ENCODE data around the gene XIRP1.

XIRP1 gene

GRCh38 chr3:39165518-39165917, 26.9 kb downstream of the XIRP1 start:
- no peak for TF ChIP-seq CTCF (conservative IDR thresholded peaks at IDR 0.05; ENCODE audit: low read length)
- DNase-seq (ENCODE audit: low read depth) = no peak
- H3K4me3 ChIP-seq (ENCODE audit: low read length) = no peak overlapping the region

- H3K4me3 ChIP-seq (ENCODE audit: low read length) = no peak overlapping the region
- no peak for TF ChIP-seq CTCF (conservative IDR thresholded peaks at IDR 0.05; ENCODE audit: low read length)
- DNase-seq (ENCODE audit: low read depth) = no peak
Measured at GRCh38 chr3:39164414-39164813, 28.0 kb downstream of the XIRP1 start.

GRCh38 chr3:39158148-39158715, 34.2 kb downstream of the XIRP1 start:
- H3K4me3 ChIP-seq (ENCODE audit: low read length) = no peak overlapping the region
- no peak for TF ChIP-seq CTCF (conservative IDR thresholded peaks at IDR 0.05; ENCODE audit: low read length)
- DNase-seq (ENCODE audit: low read depth) = no peak

GRCh38 chr3:39157359-39157758, 35.0 kb downstream of the XIRP1 start:
- DNase-seq (ENCODE audit: low read depth) = no peak
- TF ChIP-seq CTCF (conservative IDR thresholded peaks at IDR 0.05; ENCODE audit: low read length) = no peak
- no peak overlapping the region for H3K4me3 ChIP-seq (ENCODE audit: low read length)

- no peak for TF ChIP-seq CTCF (conservative IDR thresholded peaks at IDR 0.05; ENCODE audit: low read length)
- DNase-seq (ENCODE audit: low read depth) = peak; percentile 65
- H3K4me3 ChIP-seq (ENCODE audit: low read length) = no peak overlapping the region
Measured at GRCh38 chr3:39156421-39156820, 36.0 kb downstream of the XIRP1 start.

GRCh38 chr3:39154280-39155021, 37.9 kb downstream of the XIRP1 start:
- DNase-seq (ENCODE audit: low read depth) = no peak
- no peak overlapping the region for H3K4me3 ChIP-seq (ENCODE audit: low read length)
- TF ChIP-seq CTCF (conservative IDR thresholded peaks at IDR 0.05; ENCODE audit: low read length) = no peak

- no peak for TF ChIP-seq CTCF (conservative IDR thresholded peaks at IDR 0.05; ENCODE audit: low read length)
Measured at GRCh38 chr3:39153977-39154279, 38.5 kb downstream of the XIRP1 start.

More at GRCh38 chr3:39153977-39154279, 38.5 kb downstream of the XIRP1 start:
- DNase-seq (ENCODE audit: low read depth) = no peak
- peak overlapping the region; percentile 56 for H3K4me3 ChIP-seq (ENCODE audit: low read length)
